CD4-positive, CD25-positive, alpha-beta regulatory T cell (primary cell): ENCODE measurements around the gene FBXO40. TPM values are rescaled to one million over a fixed set of nuclear protein-coding genes. Genes with fewer than 3 reads are reported as not detected.

Source experiments
- ATAC-seq, 2 donors: fragments of 150-1000 bp; cut with Tn5 transposase; one replicate each; pipeline ENCODE4 v1.10.0; 2021; ENCODE audit warnings: low read depth in 2 of 2, moderate number of reproducible peaks in 2 of 2, moderate library complexity in 1 of 2
- DNase-seq, 3 donors: peaks; one replicate each; pipeline versions ENCODE4 v3.0.0 to v3.0.0-alpha.2; 2012 to 2022; ENCODE audit warnings: mixed read lengths in 1 of 3
- H3K27ac ChIP-seq: one replicate; pipeline ENCODE4 v1.7.0; 2013; ENCODE audit warnings: mild to moderate bottlenecking, low read length; ENCODE audit not compliant: insufficient read depth, poor library complexity, severe bottlenecking
- H3K27me3 ChIP-seq: one replicate; pipeline ENCODE4 v1.7.0; 2013; ENCODE audit warnings: low read length; ENCODE audit not compliant: control insufficient read depth, insufficient read depth
- H3K36me3 ChIP-seq: one replicate; pipeline ENCODE4 v1.7.0; 2013; ENCODE audit warnings: mild to moderate bottlenecking, low read length, moderate library complexity; ENCODE audit not compliant: control insufficient read depth, insufficient read depth
- H3K4me1 ChIP-seq: 2 replicates; pipeline ENCODE4 v1.7.0; 2013; ENCODE audit warnings: mild to moderate bottlenecking, low read length; ENCODE audit not compliant: insufficient read depth, control insufficient read depth, poor library complexity, severe bottlenecking
- H3K4me3 ChIP-seq: one replicate; pipeline ENCODE4 v1.7.0; 2013; ENCODE audit warnings: low read depth, mild to moderate bottlenecking, low read length, moderate library complexity
- H3K9me3 ChIP-seq, 2 experiments: 1 replicate in 1 of 2; 2 replicates in 1 of 2; pipeline ENCODE4 v1.7.0; 2013; ENCODE audit warnings: low read length in 2 of 2, mild to moderate bottlenecking in 1 of 2, moderate library complexity in 1 of 2; ENCODE audit not compliant: control insufficient read depth in 2 of 2
- H3K27ac Mint-ChIP-seq, 3 donors: one replicate each; pipeline ENCODE4 v1.8.0; 2020 to 2022; ENCODE audit warnings: mild to moderate bottlenecking in 3 of 3, mixed read lengths in 3 of 3, moderate library complexity in 2 of 3
- H3K27me3 Mint-ChIP-seq: one replicate; pipeline ENCODE4 v1.8.0; 2022; ENCODE audit warnings: mild to moderate bottlenecking, mixed read lengths
- H3K36me3 Mint-ChIP-seq: one replicate; pipeline ENCODE4 v1.8.0; 2020; ENCODE audit warnings: mixed read lengths
- H3K4me1 Mint-ChIP-seq, 4 donors: one replicate each; pipeline ENCODE4 v1.8.0; 2020 to 2022; ENCODE audit warnings: mixed read lengths in 4 of 4, mild to moderate bottlenecking in 1 of 4
- H3K4me3 Mint-ChIP-seq, 4 donors: one replicate each; pipeline ENCODE4 v1.8.0; 2020 to 2022; ENCODE audit warnings: mild to moderate bottlenecking in 4 of 4, mixed read lengths in 4 of 4, moderate library complexity in 3 of 4
- H3K9me3 Mint-ChIP-seq, 7 donors: one replicate each; pipeline ENCODE4 v1.8.0; 2020 to 2022; ENCODE audit warnings: mixed read lengths in 7 of 7, mild to moderate bottlenecking in 3 of 7, moderate library complexity in 2 of 7
- polyA plus RNA-seq, 4 donors: library from polyadenylated mRNA; unstranded; fragments of 300-500 nt; fragmentation: Illumina TruSeq; gene quantifications; one replicate each; pipeline ENCODE4 v1.2.3, GENCODE V29; 2021
- total RNA-seq: library from RNA; stranded (reverse); gene quantifications from one replicate; pipeline ENCODE4 v1.2.3, GENCODE V29; 2022

The FBXO40 gene, protein sequence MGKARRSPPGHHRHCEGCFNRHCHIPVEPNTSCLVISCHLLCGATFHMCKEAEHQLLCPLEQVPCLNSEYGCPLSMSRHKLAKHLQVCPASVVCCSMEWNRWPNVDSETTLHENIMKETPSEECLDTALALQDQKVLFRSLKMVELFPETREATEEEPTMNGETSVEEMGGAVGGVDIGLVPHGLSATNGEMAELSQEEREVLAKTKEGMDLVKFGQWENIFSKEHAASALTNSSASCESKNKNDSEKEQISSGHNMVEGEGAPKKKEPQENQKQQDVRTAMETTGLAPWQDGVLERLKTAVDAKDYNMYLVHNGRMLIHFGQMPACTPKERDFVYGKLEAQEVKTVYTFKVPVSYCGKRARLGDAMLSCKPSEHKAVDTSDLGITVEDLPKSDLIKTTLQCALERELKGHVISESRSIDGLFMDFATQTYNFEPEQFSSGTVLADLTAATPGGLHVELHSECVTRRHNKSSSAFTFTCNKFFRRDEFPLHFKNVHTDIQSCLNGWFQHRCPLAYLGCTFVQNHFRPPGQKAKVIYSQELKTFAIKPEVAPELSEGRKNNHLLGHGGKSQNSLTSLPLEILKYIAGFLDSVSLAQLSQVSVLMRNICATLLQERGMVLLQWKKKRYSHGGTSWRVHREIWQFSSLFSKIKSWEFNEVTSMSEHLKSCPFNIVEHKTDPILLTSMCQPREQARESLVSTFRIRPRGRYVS
- total RNA-seq (not detected), polyA plus RNA-seq (under 1 TPM in 2 of 4 donors, not detected in 2; 0.18 to 0.24 TPM)

DNA sequence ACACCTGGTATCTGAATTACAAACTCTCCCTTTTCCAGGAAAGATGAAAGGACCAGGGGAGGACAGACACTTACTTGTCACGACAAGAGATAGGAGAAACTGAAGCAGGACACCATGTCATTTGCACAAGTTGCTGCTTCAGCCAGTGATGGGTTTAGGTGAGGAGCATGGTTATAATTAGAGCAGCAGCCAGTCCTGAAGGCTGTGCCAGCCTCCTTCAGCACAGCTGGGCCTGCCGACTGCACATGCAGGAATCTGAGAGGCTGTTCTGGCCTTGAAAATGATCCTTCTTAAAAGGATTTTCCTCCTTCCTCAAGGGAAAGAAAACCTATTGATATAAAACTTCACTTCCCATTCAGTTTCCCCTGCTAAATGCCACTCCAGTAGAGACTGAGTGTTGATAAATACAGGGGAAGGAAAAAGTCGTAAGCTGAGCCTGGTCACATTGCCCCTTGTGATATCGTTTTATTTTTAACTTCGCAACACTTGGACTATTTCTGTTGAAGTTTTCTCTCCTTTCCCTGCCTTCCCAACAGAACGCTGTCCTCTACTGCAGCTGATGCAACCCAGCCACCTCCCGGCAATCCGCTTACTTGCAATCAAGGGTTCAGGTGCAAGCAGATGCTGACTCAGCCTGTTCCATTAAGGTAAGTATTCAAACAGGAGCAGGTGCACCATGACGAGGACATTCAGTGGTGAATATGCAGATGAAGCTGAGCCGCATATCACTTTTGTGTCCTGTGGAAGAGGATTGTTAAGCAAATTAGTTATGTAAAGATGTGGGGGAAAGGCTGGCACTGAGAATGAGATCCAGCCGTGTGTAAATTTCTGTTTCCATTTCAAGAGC lies at the start of gene FBXO40:
Gene FBXO40 (plus strand): TSS at position 524 of the 847 bp plus-strand sequence. CDS start 27,197 bp downstream, outside the sequence.
- peaks cover 8% of the 10 kb centered on the region for H3K27me3 Mint-ChIP-seq
- no peaks in the 10 kb centered on the region for H3K27me3 ChIP-seq
- H3K4me3 ChIP-seq, result no peak within 1 kb of the TSS
- H3K9me3 ChIP-seq, result no peaks in the 10 kb centered on the region
- no peaks in the 10 kb centered on the region for H3K4me1 ChIP-seq
- no peaks in the 10 kb centered on the region for H3K36me3 ChIP-seq
- H3K36me3 Mint-ChIP-seq, result no peaks in the 10 kb centered on the region
- H3K4me1 Mint-ChIP-seq, result peaks cover 0 to 2% (median 0%) of the 10 kb centered on the region in 4 donors
- peaks cover 0 to 1% (median 0%) of the 10 kb centered on the region in 7 donors for H3K9me3 Mint-ChIP-seq
- ATAC-seq, result no peak
- no peak for DNase-seq
- no peak within 1 kb of the TSS for H3K27ac Mint-ChIP-seq
- H3K27ac ChIP-seq, result no peak within 1 kb of the TSS
- no peak within 1 kb of the TSS for H3K4me3 Mint-ChIP-seq

DNA sequence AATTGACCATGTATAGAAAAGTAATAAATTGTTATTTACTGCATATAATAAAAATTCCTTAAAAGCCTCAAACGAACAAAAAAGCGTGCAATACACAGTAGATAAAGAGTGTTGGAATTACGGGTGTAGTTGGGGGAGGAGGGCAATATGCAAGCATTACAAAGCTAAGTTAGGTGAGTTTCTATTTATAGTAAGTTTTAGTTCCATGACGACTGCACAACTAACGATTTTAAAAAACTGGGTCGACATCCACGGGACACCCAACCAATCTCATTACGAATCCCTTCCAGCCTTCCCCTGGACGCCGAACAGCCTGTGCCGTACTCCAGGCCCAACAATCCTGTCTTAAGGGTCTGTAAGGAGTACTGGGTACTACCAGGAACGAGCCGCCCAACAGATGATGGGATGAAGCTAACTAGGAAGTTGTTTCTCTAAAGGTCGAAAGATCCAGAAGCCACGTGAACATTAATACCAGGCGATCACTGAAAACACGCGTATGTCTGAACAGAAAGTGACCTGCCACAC lies 48.1 kb upstream of the FBXO40 start:
- Mint-ChIP-seq H3K27ac (peak overlapping the region in 1 of 3 donors; percentile 91), H3K4me1 (peaks cover 8 to 19% (median 10%) of the 10 kb centered on the region in 4 donors), H3K36me3 (no peaks in the 10 kb centered on the region), H3K9me3 (no peaks in the 10 kb centered on the region), H3K27me3 (peaks cover 5% of the 10 kb centered on the region), H3K4me3 (peak overlapping the region; percentile 88 to 97 (median 90))
- DNase-seq (no peak), ATAC-seq (no peak)
- Histone ChIP-seq H3K4me1 (peaks cover 13% of the 10 kb centered on the region), H3K36me3 (no peaks in the 10 kb centered on the region), H3K4me3 (peak overlapping the region; percentile 100), H3K27me3 (no peaks in the 10 kb centered on the region), H3K27ac (peak overlapping the region; percentile 38), H3K9me3 (no peaks in the 10 kb centered on the region)

DNA sequence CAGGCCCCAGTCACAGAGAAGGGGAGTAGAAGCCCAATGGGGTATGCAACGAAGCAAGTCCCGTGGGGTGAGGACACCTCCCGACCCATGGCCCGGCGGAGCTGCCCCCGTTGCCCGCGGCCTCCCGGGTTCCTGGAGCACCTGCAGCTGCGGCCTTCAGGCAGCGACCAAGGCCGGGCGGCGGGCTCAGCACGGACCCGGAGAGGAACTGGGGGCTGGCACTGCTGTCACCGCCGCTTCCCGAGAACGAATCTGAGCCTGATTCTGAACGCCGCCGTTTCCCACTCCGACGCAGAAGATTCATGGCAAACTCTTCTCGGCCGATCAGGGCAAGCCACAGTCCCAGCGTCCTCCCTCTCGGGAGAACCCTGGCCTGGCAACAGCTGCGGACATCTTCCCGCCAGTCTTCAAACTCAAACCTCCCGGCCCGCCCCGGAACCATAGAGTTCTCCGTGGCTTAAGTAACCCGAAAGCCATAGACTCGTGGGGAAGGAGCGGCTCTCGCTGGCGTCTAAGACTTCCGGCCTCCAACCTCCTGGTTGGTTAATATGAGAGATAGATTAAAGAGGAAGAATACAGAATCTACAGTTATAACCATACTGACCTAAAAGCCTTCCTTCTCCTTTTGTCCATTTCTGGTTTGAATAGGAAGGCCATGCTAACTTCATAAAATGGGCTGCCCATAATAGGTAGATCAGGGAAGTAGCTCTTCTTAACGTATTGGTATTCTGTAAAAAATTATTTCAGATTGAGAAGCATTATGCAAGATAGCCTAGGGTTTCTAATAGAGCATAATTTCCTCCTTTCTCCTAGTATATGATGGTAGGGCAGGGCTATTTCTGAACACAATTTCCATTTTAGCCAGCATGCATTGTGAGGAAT lies 47.4 kb upstream of the FBXO40 start, which contains the start of gene POLQ:
Gene POLQ (minus strand): TSS at position 415 of the 882 bp plus-strand sequence. CDS start 111 bp downstream, at position 304.
- Histone ChIP-seq H3K27me3 (no peaks in the 10 kb centered on the region), H3K27ac (peak within 1 kb of the TSS; percentile 80), H3K4me1 (peaks cover 13% of the 10 kb centered on the region), H3K4me3 (peak within 1 kb of the TSS; percentile 100), H3K36me3 (no peaks in the 10 kb centered on the region), H3K9me3 (no peaks in the 10 kb centered on the region)
- H3K27ac Mint-ChIP-seq, result peak within 1 kb of the TSS; percentile 89 to 93 (median 91)
- ATAC-seq (peak; percentile 99), DNase-seq (peak; percentile 80 to 97 (median 89))
- peaks cover 8 to 19% (median 10%) of the 10 kb centered on the region in 4 donors for H3K4me1 Mint-ChIP-seq
- H3K27me3 Mint-ChIP-seq, result peaks cover 5% of the 10 kb centered on the region
- no peaks in the 10 kb centered on the region for H3K36me3 Mint-ChIP-seq
- H3K4me3 Mint-ChIP-seq, result peak within 1 kb of the TSS; percentile 88 to 97 (median 90)
- no peaks in the 10 kb centered on the region for H3K9me3 Mint-ChIP-seq

DNA sequence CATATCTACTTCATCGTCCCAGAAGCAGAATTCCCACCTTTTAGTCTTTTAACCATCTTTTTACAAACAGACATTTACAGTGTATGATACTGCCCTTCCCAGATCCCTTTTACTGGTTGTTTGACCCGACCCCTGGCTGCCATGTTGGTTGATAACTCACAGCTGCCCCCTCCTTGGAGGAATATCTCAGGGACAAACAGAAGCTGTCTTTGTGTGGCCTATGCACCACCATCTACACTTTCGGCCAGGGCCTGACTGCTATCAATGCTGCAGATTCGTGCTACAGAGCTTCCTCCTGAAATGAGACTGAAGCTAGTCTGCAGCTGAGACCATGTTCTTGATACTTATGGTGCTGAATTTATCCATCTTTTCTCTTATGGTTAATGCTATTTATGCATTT lies 40.8 kb upstream of the FBXO40 start:
- Mint-ChIP-seq H3K4me1 (no peaks in the 10 kb centered on the region), H3K9me3 (peaks cover 0 to 2% (median 0%) of the 10 kb centered on the region in 7 donors), H3K36me3 (no peaks in the 10 kb centered on the region), H3K27ac (no peak overlapping the region), H3K4me3 (no peak overlapping the region), H3K27me3 (peaks cover 9% of the 10 kb centered on the region)
- DNase-seq (no peak), ATAC-seq (no peak)
- H3K27ac ChIP-seq, result no peak overlapping the region
- H3K27me3 ChIP-seq, result no peaks in the 10 kb centered on the region
- H3K4me1 ChIP-seq, result no peaks in the 10 kb centered on the region
- H3K9me3 ChIP-seq, result no peaks in the 10 kb centered on the region
- H3K4me3 ChIP-seq, result no peak overlapping the region
- H3K36me3 ChIP-seq, result no peaks in the 10 kb centered on the region

DNA sequence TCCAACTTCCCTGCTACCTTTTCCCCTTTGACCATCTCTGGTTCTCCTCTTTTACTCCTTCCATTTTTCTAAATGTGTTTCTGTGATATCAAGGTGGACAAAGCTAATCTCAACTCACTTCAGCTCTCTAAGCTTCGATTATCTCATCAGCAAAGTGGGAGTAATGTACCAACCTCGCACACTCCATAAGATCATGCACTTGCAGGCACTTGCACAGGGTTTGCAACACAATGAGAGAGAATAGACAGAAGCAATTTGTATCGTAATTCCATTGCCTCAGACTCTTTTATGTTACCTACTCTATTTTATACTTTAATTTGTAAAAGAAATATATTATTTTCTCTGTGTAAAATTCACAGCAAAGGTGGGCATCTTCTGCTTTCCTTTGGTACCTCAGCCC lies 40.4 kb upstream of the FBXO40 start:
- Histone ChIP-seq H3K9me3 (no peaks in the 10 kb centered on the region), H3K27me3 (no peaks in the 10 kb centered on the region), H3K36me3 (no peaks in the 10 kb centered on the region), H3K27ac (no peak overlapping the region), H3K4me3 (no peak overlapping the region), H3K4me1 (no peaks in the 10 kb centered on the region)
- no peak for DNase-seq
- no peak overlapping the region for H3K4me3 Mint-ChIP-seq
- no peak overlapping the region for H3K27ac Mint-ChIP-seq
- H3K9me3 Mint-ChIP-seq, result peaks cover 0 to 2% (median 0%) of the 10 kb centered on the region in 7 donors
- H3K36me3 Mint-ChIP-seq, result no peaks in the 10 kb centered on the region
- no peak for ATAC-seq
- H3K27me3 Mint-ChIP-seq, result peaks cover 9% of the 10 kb centered on the region
- no peaks in the 10 kb centered on the region for H3K4me1 Mint-ChIP-seq

DNA sequence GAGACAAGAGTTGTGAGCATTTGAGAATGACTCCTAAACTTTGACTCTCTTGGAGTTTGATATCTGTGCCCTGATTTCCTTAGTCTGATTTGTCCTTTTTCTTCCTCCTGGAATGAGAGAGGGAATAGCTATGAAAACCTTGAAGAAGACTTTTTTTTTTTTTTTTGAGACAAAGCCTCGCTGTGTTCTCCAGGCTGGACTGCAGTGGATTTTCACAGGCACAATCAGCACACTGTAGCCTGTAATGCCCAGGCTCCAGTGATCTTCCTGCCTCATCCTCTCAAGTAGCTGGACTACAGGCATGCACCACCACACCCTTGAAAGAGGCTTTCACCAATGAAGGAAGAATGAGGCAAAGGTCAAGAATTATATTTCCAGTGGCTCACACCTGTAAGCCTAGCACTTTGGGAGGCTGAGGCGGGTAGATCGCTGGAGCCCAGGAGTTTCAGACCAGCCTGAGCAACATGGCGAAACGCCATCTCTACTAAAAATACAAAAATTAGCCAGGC lies 35.7 kb upstream of the FBXO40 start:
- Histone ChIP-seq H3K4me1 (no peaks in the 10 kb centered on the region), H3K36me3 (no peaks in the 10 kb centered on the region), H3K27ac (no peak overlapping the region), H3K27me3 (no peaks in the 10 kb centered on the region), H3K4me3 (no peak overlapping the region), H3K9me3 (no peaks in the 10 kb centered on the region)
- H3K27me3 Mint-ChIP-seq, result peaks cover 9% of the 10 kb centered on the region
- ATAC-seq, result no peak
- no peaks in the 10 kb centered on the region for H3K4me1 Mint-ChIP-seq
- H3K9me3 Mint-ChIP-seq, result peaks cover 0 to 3% (median 0%) of the 10 kb centered on the region in 7 donors
- no peak overlapping the region for H3K4me3 Mint-ChIP-seq
- H3K27ac Mint-ChIP-seq, result no peak overlapping the region
- no peaks in the 10 kb centered on the region for H3K36me3 Mint-ChIP-seq
- no peak for DNase-seq
